ENCODE data around the gene PTPN13.

Gene PTPN13

DNA sequence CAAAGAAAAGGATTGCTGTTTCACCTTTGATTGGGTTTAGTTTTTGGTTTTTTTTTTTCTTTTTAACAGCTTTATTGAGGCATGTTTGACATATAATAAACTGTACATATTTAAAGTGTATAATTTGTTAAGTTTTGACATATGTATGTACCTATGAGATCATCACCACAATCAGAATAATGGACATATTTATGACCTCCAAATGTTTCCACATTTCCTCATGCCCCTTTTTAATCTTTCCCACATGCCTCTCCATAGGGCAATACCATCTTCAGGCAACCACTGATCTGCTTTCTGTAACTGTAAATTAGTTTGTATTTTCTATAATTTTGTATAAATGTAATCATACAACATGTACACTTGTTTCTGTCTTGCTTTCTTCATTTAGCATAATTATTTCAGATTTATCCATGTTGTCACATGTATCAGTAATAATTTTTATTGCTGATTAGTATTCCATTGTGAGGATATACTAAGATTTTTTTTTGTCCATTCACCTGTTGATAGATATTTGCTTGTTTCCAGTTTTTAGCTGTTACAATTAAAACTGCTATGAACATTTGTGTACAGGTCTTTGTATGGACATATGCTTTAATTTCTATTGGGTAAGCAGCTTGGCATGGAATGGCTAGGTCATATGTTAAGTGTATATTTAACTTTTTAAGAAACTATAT lies 33.5 kb downstream of the PTPN13 start:
- DNase-seq (ENCODE audit: low spot score) = no peak
- ChIA-PET POLR2A (ENCODE audit: low non-redundant PET) (no interaction called here), CTCF (no interaction called here)
- TF ChIP-seq, protein P1, sequence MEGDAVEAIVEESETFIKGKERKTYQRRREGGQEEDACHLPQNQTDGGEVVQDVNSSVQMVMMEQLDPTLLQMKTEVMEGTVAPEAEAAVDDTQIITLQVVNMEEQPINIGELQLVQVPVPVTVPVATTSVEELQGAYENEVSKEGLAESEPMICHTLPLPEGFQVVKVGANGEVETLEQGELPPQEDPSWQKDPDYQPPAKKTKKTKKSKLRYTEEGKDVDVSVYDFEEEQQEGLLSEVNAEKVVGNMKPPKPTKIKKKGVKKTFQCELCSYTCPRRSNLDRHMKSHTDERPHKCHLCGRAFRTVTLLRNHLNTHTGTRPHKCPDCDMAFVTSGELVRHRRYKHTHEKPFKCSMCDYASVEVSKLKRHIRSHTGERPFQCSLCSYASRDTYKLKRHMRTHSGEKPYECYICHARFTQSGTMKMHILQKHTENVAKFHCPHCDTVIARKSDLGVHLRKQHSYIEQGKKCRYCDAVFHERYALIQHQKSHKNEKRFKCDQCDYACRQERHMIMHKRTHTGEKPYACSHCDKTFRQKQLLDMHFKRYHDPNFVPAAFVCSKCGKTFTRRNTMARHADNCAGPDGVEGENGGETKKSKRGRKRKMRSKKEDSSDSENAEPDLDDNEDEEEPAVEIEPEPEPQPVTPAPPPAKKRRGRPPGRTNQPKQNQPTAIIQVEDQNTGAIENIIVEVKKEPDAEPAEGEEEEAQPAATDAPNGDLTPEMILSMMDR (conservative IDR thresholded peaks at IDR 0.05; ENCODE audit: low read depth) = no peak
- H3K27ac ChIP-seq = no peak overlapping the region

DNA sequence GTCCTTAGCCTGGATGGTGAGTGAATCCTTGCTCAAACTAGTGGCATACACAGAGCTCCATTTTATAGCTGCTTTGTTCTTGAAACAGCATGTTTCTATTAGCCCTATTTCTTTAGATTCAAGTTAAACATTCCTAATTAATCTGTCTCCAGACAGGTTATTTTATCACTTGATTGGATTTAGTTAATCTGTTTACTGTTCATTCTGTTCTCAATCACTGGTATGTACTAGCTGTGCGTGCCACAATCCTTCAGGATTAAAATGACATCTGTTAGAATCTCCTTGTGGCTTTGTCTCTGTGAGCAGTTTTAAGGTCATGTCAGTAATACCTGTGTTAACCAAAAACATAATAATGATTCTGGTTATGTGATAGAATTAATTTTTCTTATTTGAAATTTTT lies 36.5 kb downstream of the PTPN13 start:
- no peak for DNase-seq (ENCODE audit: low spot score)
- ChIA-PET CTCF (interaction anchor here (0.9 to 1.1 kb wide), 2 partner anchors 12 to 132 kb away, joined by 4 to 8 read pairs; no protein-coding TSS in a partner anchor), POLR2A (ENCODE audit: low non-redundant PET) (no interaction called here)
- TF ChIP-seq, protein P1 (conservative IDR thresholded peaks at IDR 0.05; ENCODE audit: low read depth) = no peak
- no peak overlapping the region for H3K27ac ChIP-seq

DNA sequence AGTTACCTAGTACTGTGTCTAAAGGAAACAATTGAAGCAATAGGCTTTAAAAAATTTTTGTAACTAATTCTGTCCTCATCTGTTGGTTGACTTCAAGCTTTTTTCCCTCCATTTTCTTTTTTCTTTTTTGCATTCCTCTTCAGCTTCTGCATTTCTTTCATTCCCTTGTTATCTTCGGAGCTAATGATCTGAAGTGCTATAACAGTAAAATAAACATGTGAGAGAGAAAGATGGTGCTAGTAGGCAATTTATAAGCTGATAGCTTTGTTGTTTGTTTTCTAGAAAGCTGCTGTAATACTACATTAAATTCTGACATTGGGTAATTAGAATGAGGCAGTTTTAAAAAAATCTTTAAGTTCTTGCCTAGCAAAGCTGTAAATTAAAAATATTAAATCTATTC lies 37.1 kb downstream of the PTPN13 start:
- TF ChIP-seq, protein P1 (conservative IDR thresholded peaks at IDR 0.05; ENCODE audit: low read depth) = no peak
- POLR2A ChIA-PET (ENCODE audit: low non-redundant PET) = no interaction called here
- no peak for DNase-seq (ENCODE audit: low spot score)
- no peak overlapping the region for H3K27ac ChIP-seq
- CTCF ChIA-PET = interaction anchor here (0.9 to 1.1 kb wide), 2 partner anchors 12 to 132 kb away, joined by 4 to 8 read pairs; no protein-coding TSS in a partner anchor

DNA sequence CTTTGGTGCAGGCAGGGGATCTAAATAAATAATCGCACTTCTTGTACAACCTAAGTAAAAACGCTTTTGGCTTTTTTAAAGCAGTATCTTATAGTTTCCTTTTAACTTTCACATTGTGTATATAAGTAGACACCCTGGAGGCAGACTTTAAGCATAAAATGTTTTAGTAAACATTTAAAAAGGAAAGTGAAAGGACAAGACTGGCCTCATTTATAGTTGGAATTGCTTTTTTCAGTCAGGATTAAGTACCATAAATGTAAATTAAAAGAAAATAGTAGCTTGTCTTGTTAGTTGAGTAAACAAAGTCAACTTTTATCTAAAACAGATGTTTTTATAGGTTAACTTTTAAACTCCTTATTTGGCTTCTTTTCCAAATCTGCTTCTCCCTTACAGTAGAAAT lies 39.7 kb downstream of the PTPN13 start:
- CTCF ChIA-PET = no interaction called here
- POLR2A ChIA-PET (ENCODE audit: low non-redundant PET) = no interaction called here
- H3K27ac ChIP-seq = no peak overlapping the region
- TF ChIP-seq, protein P1 (conservative IDR thresholded peaks at IDR 0.05; ENCODE audit: low read depth) = no peak
- DNase-seq (ENCODE audit: low spot score) = no peak

DNA sequence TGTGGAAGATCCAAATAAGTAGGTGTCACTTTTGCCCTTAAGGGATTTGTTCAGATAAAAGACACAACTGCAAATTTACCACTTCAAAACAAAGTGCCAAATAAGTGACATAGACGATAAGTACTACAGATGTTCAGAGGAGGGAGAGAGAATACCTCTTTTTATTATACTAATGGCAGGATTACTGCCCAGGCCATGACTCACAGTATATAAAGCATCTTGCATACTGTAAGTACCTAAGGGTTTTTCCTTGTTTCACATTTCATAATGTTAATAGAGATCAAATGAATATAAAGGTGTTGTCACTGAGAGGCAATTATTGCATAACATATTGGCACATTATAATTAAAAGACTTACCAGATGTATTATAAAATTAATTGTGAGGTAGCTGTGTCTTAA lies 46.4 kb downstream of the PTPN13 start:
- TF ChIP-seq, protein P1 (conservative IDR thresholded peaks at IDR 0.05; ENCODE audit: low read depth) = no peak
- ChIA-PET CTCF (no interaction called here), POLR2A (ENCODE audit: low non-redundant PET) (no interaction called here)
- DNase-seq (ENCODE audit: low spot score) = no peak
- H3K27ac ChIP-seq = no peak overlapping the region

DNA sequence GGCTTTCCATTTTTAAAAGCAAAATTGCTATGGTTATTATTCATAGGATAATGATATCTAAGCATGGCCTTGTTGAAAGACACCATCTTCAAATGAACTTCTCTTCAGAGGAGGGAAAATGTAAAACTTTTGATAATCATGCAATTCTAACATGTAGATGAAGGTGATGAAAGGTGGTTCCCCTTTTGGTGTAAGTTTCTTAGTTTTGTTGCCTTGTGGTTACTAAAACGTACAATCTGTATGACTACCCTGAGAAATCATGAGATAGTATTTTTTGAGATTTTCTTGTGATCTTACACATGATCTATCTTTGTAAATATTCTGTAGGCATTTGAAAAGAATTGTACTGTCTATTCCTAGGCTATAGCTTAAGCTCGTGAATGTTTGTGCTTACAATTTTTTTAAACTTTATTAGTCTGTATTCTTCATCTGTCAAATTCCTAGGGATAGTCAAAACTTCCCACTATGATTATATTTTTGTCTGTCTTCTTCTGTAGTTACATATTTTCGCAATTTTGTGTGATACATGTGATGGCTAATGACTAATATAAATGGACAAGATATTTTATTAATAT lies 47.5 kb downstream of the PTPN13 start:
- CTCF ChIA-PET = no interaction called here
- POLR2A ChIA-PET (ENCODE audit: low non-redundant PET) = no interaction called here
- H3K27ac ChIP-seq = no peak overlapping the region
- TF ChIP-seq, protein P1 (conservative IDR thresholded peaks at IDR 0.05; ENCODE audit: low read depth) = no peak
- DNase-seq (ENCODE audit: low spot score) = no peak

Measured in RWPE1 (cell line).